Measurements from ENCODE around the gene TBC1D5.
"Not testable (repeated sequence)": the region's sequence is repeated elsewhere in the genome, so short reads cannot be mapped to it uniquely, and the experiment has no call there.

The TBC1D5 gene

GRCh38 chr3:17500618-17501017, 241.8 kb downstream of the TBC1D5 start:
- peaks cover 4% of the 10 kb centered on the region for H3K4me1 ChIP-seq (ENCODE audit: insufficient read depth, low read length, poor library complexity, severe bottlenecking)
- H2AFZ ChIP-seq (ENCODE audit: low read length) = no peak overlapping the region
- TF ChIP-seq CTCF (conservative IDR thresholded peaks at IDR 0.05; ENCODE audit: low read length) = no peak
- no peak for TF ChIP-seq EZH2phosphoT487 (IDR thresholded peaks at IDR 0.05; ENCODE audit: borderline replicate concordance)
- H3K27me3 ChIP-seq (ENCODE audit: insufficient read depth, low read length, poor library complexity, severe bottlenecking) = no peaks in the 10 kb centered on the region
- peaks cover 6% of the 10 kb centered on the region; the same call in 1 of the 2 replicates for H3K36me3 ChIP-seq (ENCODE audit: insufficient read depth, low read length)
- no peaks in the 10 kb centered on the region for H3F3A ChIP-seq (ENCODE audit: low read depth)
- H3K79me2 ChIP-seq (ENCODE audit: insufficient read depth, low read length) = no peaks in the 10 kb centered on the region
- H3K4me2 ChIP-seq (ENCODE audit: low read depth, low read length, poor library complexity, severe bottlenecking) = no peak overlapping the region
- H4K20me1 ChIP-seq (ENCODE audit: insufficient read depth, low read length, poor library complexity, severe bottlenecking) = no peaks in the 10 kb centered on the region
- H3K9me3 ChIP-seq (ENCODE audit: insufficient read depth, low read depth, low read length) = no peaks in the 10 kb centered on the region
- H3K4me3 ChIP-seq (ENCODE audit: low read length, poor library complexity, severe bottlenecking) = no peak overlapping the region
- no peaks in the 10 kb centered on the region for H3K9me2 ChIP-seq (replicated peaks; ENCODE audit: low read depth, low read length)
- no peak overlapping the region for H3K9ac ChIP-seq (ENCODE audit: low read depth, low read length, poor library complexity, severe bottlenecking)

- peak overlapping the region; percentile 6 for H3K9ac ChIP-seq (ENCODE audit: low read depth, low read length, poor library complexity, severe bottlenecking)
- no peaks in the 10 kb centered on the region for H3F3A ChIP-seq (ENCODE audit: low read depth)
- peak overlapping the region; percentile 28 for H3K4me2 ChIP-seq (ENCODE audit: low read depth, low read length, poor library complexity, severe bottlenecking)
- no peak for TF ChIP-seq CTCF (conservative IDR thresholded peaks at IDR 0.05; ENCODE audit: low read length)
- TF ChIP-seq EZH2phosphoT487 (IDR thresholded peaks at IDR 0.05; ENCODE audit: borderline replicate concordance) = no peak
- H4K20me1 ChIP-seq (ENCODE audit: insufficient read depth, low read length, poor library complexity, severe bottlenecking) = no peaks in the 10 kb centered on the region
- H3K27me3 ChIP-seq (ENCODE audit: insufficient read depth, low read length, poor library complexity, severe bottlenecking) = no peaks in the 10 kb centered on the region
- no peak overlapping the region for H2AFZ ChIP-seq (ENCODE audit: low read length)
- H3K4me3 ChIP-seq (ENCODE audit: low read length, poor library complexity, severe bottlenecking) = no peak overlapping the region
- no peaks in the 10 kb centered on the region for H3K79me2 ChIP-seq (ENCODE audit: insufficient read depth, low read length)
- no peaks in the 10 kb centered on the region for H3K9me2 ChIP-seq (replicated peaks; ENCODE audit: low read depth, low read length)
- H3K36me3 ChIP-seq (ENCODE audit: insufficient read depth, low read length) = no peaks in the 10 kb centered on the region
- peaks cover 8% of the 10 kb centered on the region for H3K9me3 ChIP-seq (ENCODE audit: insufficient read depth, low read depth, low read length)
- peaks cover 22% of the 10 kb centered on the region for H3K4me1 ChIP-seq (ENCODE audit: insufficient read depth, low read length, poor library complexity, severe bottlenecking)
Observed at GRCh38 chr3:17494117-17494809, 248.2 kb downstream of the TBC1D5 start.

GRCh38 chr3:17491601-17492000, 250.8 kb downstream of the TBC1D5 start:
- no peak overlapping the region for H2AFZ ChIP-seq (ENCODE audit: low read length)
- H3K4me1 ChIP-seq (ENCODE audit: insufficient read depth, low read length, poor library complexity, severe bottlenecking) = peaks cover 22% of the 10 kb centered on the region
- no peaks in the 10 kb centered on the region for H3K36me3 ChIP-seq (ENCODE audit: insufficient read depth, low read length)
- H3K27me3 ChIP-seq (ENCODE audit: insufficient read depth, low read length, poor library complexity, severe bottlenecking) = no peaks in the 10 kb centered on the region
- H4K20me1 ChIP-seq (ENCODE audit: insufficient read depth, low read length, poor library complexity, severe bottlenecking) = no peaks in the 10 kb centered on the region
- peaks cover 18% of the 10 kb centered on the region for H3K9me3 ChIP-seq (ENCODE audit: insufficient read depth, low read depth, low read length)
- no peaks in the 10 kb centered on the region for H3F3A ChIP-seq (ENCODE audit: low read depth)
- no peak overlapping the region for H3K9ac ChIP-seq (ENCODE audit: low read depth, low read length, poor library complexity, severe bottlenecking)
- TF ChIP-seq EZH2phosphoT487 (IDR thresholded peaks at IDR 0.05; ENCODE audit: borderline replicate concordance) (no peak), CTCF (conservative IDR thresholded peaks at IDR 0.05; ENCODE audit: low read length) (no peak)
- no peaks in the 10 kb centered on the region for H3K9me2 ChIP-seq (replicated peaks; ENCODE audit: low read depth, low read length)
- no peaks in the 10 kb centered on the region for H3K79me2 ChIP-seq (ENCODE audit: insufficient read depth, low read length)
- no peak overlapping the region for H3K4me2 ChIP-seq (ENCODE audit: low read depth, low read length, poor library complexity, severe bottlenecking)
- no peak overlapping the region for H3K4me3 ChIP-seq (ENCODE audit: low read length, poor library complexity, severe bottlenecking)

GRCh38 chr3:17491190-17491589, 251.2 kb downstream of the TBC1D5 start:
- H3K4me2 ChIP-seq (ENCODE audit: low read depth, low read length, poor library complexity, severe bottlenecking); H3K27me3 ChIP-seq (ENCODE audit: insufficient read depth, low read length, poor library complexity, severe bottlenecking); H3K79me2 ChIP-seq (ENCODE audit: insufficient read depth, low read length); H4K20me1 ChIP-seq (ENCODE audit: insufficient read depth, low read length, poor library complexity, severe bottlenecking); H3K36me3 ChIP-seq (ENCODE audit: insufficient read depth, low read length); H3K9ac ChIP-seq (ENCODE audit: low read depth, low read length, poor library complexity, severe bottlenecking); H2AFZ ChIP-seq (ENCODE audit: low read length); H3K4me3 ChIP-seq (ENCODE audit: low read length, poor library complexity, severe bottlenecking); H3F3A ChIP-seq (ENCODE audit: low read depth); H3K9me2 ChIP-seq (replicated peaks; ENCODE audit: low read depth, low read length): not testable (repeated sequence)
- H3K9me3 ChIP-seq (ENCODE audit: insufficient read depth, low read depth, low read length) = peaks cover 18% of the 10 kb centered on the region
- H3K4me1 ChIP-seq (ENCODE audit: insufficient read depth, low read length, poor library complexity, severe bottlenecking) = peaks cover 22% of the 10 kb centered on the region

Data from Loucy (cell line).